Hindlimb muscle (tissue), 1 donor: ENCODE measurements around the gene LIN37. TPM values are rescaled to one million over a fixed set of nuclear protein-coding genes. Genes with fewer than 3 reads are reported as not detected.

Source experiments
- DNase-seq: peaks from one replicate; pipeline ENCODE4 v3.0.0-alpha.2; 2013
- polyA plus RNA-seq: library from polyadenylated mRNA; unstranded; fragments of 120-200 nt; gene quantifications from one replicate; pipeline ENCODE4 v1.2.1, GENCODE V29; 2013; ENCODE audit not compliant: insufficient read length

Gene LIN37
- polyA plus RNA-seq, 1 donor, result 8.9 TPM

GRCh38 chr19:35775298-35776101 is 27.1 kb downstream of the LIN37 start, which contains the start of gene ARHGAP33:
Gene ARHGAP33, plus strand, starts transcription at chr19:35775564. Its CDS starts 95 bp downstream, at chr19:35775659.
- peak; percentile 99 for DNase-seq

- no peak for DNase-seq
Measured at GRCh38 chr19:35776102-35776788, 27.9 kb downstream of the LIN37 start.

GRCh38 chr19:35777086-35777841 is 28.9 kb downstream of the LIN37 start:
- DNase-seq, result no peak

GRCh38 chr19:35777961-35778360 is 29.6 kb downstream of the LIN37 start:
- no peak for DNase-seq

- DNase-seq, result no peak
Measured at GRCh38 chr19:35779033-35779432, 30.7 kb downstream of the LIN37 start.

GRCh38 chr19:35780058-35780457 is 31.7 kb downstream of the LIN37 start:
- no peak for DNase-seq

- no peak for DNase-seq
Measured at GRCh38 chr19:35780717-35781116, 32.3 kb downstream of the LIN37 start.

- no peak for DNase-seq
Measured at GRCh38 chr19:35781650-35782049, 33.3 kb downstream of the LIN37 start.

- DNase-seq, result no peak
Measured at GRCh38 chr19:35782589-35782988, 34.2 kb downstream of the LIN37 start.

GRCh38 chr19:35783469-35784434 is 35.4 kb downstream of the LIN37 start:
- DNase-seq, result no peak

- DNase-seq, result no peak
Measured at GRCh38 chr19:35784503-35785338, 36.3 kb downstream of the LIN37 start.

GRCh38 chr19:35785339-35785627 is 36.9 kb downstream of the LIN37 start:
- DNase-seq, result no peak

GRCh38 chr19:35786299-35787160 is 38.2 kb downstream of the LIN37 start:
- DNase-seq, result no peak

- DNase-seq, result no peak
Measured at GRCh38 chr19:35787227-35787799, 38.9 kb downstream of the LIN37 start.

- DNase-seq, result no peak
Measured at GRCh38 chr19:35788205-35788960, 40.0 kb downstream of the LIN37 start.

GRCh38 chr19:35789195-35789977 is 41.0 kb downstream of the LIN37 start:
- DNase-seq, result no peak

GRCh38 chr19:35789978-35790944 is 41.9 kb downstream of the LIN37 start:
- DNase-seq, result no peak
